Renal cortex interstitium (tissue), 11 donors: ENCODE measurements around the gene SAPCD1. TPM values are rescaled to one million over a fixed set of nuclear protein-coding genes. Genes with fewer than 3 reads are reported as not detected.
"Not testable (repeated sequence)": the region's sequence is repeated elsewhere in the genome, so short reads cannot be mapped to it uniquely, and the experiment has no call there.

Experiments
- DNase-seq, 11 donors: peaks; one replicate each; pipeline ENCODE4 v3.0.0-alpha.2; 2013; ENCODE audit warnings: low read depth in 9 of 11, low spot score in 4 of 11; ENCODE audit errors: extremely low read depth in 1 of 11
- polyA plus RNA-seq, 3 donors: library from polyadenylated mRNA; unstranded; fragments of 120-200 nt; gene quantifications; one replicate each; pipeline ENCODE4 v1.2.1, GENCODE V29; 2013; ENCODE audit not compliant: insufficient read length in 3 of 3

The SAPCD1 gene
- polyA plus RNA-seq, 3 donors: 6.8 to 17.2 (median 10.0) TPM

DNA sequence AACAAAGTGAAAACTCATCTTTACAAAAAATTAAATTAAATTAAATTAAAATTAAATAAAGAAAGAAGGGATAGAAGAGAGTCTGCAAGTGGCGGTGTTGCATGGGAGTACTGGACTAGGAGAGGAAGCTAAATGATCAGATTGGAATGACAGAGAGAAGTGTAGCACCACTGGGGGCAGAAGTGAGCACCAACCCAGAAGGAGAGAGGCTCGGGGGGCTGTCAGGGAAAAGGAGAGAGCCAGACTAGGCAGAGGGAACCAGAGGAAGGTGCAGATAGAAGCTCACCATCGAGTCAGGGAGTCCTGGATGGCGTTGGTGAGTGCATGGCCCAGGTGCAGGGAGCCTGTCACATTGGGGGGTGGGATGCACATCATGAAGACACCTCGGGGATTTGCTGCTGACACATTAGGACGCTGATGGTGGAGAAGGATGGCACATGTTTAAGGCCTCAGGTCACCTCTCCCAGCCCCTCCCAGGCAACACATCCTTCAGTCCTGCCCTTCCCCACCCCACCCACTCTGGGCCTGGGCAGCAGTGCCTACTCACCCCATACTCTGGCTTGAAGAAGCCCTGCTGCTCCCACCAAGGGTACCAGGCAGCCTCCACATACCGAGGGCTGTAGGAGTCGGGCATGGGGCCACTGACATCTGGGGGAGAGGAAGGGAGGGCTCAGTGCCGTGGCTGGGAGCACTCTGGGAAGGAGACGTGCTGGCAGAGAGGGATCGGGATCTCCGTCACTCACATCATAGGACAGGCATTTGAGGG, 29.1 kb downstream of the SAPCD1 start:
- peak in 2 of 11 donors; percentile 58 to 65 for DNase-seq

DNA sequence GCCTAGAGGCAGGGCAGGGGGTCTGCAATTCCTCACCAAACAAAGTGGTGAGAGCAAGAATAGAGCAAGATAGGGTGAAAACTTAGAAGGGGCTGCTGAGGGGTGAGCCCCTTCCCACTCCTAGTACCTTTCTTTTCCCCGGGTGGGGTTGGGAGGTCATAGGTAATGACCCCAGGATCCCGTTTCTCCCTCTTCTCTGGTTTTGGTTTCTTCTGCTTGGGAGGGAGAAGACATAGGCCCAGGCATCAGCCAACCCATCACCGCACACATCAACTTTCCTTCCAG, 29.6 kb downstream of the SAPCD1 start:
- DNase-seq: no peak

DNA sequence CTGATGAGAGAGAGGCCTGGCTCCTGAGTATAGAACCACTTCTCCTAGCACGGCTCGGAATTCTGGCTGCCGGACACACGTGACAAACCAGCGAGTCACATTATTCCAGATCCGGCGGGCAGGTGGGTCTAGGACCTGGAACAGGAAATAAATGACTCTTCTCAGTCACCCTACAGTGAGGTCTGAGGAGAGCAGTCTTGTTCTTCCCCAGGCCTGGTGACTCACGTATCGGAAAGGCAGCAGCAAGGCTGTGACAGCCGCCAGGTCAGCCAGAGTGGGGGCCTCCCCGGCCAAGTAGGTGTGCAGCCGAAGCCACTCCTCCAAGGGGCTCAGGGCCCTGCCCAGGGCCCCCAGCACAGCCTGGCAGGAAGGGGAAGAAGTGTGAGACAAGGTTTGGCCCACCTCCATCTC, 30.3 kb downstream of the SAPCD1 start:
- no peak for DNase-seq

DNA sequence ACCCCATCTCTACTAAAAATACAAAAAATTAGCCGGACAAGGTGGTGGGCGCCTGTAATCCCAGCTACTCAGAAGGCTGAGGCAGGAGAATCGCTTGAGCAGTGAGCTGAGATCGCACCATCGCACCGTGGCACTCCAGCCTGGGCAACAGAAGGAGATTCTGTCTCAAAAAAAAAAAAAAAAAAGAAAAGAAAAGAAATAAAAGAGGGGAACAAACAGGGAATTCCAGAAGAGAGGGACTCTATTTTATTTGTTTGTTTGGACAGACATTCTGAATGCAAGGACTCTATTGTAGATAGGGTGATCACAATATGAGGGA, 31.4 kb downstream of the SAPCD1 start:
- DNase-seq: not testable (repeated sequence)

DNA sequence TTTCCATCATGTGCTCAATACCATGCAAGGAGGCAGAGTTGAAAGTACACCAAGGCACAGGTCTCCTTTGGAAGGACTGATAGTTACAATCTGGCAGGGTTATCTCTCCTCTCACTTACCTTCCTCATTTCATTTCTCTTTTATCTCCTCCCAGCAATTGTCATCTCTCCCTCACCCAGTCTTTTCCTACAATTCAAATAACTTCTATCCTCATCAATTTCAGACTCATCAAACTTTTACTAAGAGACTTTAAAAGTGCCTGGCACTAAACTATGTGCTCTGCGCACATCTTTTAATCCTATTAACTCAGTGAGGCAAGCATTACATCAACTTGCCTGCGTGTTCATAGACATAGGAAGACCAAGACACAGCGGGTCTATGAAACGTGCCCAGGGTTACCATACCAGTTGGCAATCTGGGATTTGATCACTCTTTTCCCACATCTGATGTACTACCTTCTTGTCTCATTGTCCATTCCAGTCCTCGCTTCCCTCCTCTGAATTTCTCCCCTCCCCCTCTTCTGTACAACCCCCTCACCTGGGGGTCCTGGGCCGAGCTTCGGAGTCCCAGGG, 31.9 kb downstream of the SAPCD1 start:
- DNase-seq: no peak

DNA sequence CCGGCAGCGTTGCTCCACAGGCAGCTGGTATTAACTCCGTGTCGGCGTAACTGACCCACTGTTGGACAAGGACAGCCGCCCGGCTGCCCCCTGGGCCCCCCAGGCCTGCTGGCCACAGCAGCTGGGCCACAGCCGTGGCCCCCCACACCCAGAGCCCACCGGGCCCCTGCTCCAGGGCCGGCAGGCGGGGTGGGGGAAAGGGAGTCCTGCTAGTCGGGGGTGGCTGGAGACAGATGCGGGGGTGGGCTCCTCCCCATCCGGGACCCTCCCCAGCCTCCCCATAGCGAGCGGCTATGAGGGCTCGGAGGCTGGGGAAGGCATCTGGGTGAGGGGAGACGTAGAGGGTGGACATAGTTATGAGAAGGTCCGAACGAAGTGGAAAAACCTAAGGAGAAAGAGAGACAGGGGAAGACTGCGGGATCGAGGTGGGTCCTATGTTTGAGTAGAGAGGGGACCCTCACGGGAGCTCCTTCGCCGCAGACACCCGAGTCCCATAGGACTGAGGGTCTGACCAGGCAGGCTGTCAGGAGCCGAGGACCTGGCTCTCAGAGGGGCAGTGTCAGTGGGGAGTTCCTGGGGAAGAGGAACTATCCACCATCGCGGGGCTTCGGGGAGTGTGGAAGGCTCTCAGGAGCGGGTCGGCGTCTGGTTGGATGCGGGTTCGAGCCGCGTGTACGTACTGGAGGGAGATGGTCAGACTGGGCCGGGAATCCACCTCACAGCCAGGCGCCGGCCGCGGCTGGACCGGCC, 32.6 kb downstream of the SAPCD1 start:
- no peak for DNase-seq

DNA sequence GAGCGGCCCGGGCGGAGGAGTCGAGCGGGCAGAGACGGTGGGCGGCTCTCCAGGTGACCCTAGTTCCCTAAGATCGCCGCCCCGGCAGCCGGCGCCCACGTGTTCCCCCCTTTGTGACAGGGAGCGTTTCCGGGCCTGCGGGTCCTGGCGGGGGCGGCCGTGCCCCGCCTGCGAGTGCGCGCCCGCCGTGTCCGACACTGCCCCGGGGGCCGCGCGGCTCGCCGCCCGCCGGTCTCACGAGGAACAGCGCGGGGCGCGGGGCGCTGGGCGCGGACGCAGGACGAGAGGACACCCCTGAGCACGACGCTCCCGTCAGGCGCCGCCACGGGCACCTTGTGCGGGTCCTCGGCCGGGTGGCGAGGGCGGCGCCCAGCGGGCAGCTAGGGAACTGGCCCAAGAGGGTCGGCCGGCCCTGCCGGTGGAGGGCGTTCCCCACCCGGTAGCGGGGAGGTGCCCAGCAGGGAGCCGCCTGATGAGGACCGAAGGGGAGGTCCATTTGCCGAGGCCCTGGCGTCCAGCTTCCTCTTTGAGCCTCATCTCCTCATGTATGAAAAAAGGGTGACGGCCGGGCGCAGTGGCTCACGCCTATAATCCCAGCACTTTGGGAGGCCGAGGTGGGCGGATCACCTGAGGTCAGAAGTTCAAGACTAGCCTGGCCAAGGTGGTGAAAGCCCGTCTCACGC, 33.3 kb downstream of the SAPCD1 start, which contains the start of gene VARS1:
VARS1 (minus strand) TSS at position 137 of the 683 bp plus-strand sequence. CDS start 535 bp downstream, outside the sequence.
- DNase-seq: peak in 9 of 11 donors; percentile 70 to 85 (median 79)

DNA sequence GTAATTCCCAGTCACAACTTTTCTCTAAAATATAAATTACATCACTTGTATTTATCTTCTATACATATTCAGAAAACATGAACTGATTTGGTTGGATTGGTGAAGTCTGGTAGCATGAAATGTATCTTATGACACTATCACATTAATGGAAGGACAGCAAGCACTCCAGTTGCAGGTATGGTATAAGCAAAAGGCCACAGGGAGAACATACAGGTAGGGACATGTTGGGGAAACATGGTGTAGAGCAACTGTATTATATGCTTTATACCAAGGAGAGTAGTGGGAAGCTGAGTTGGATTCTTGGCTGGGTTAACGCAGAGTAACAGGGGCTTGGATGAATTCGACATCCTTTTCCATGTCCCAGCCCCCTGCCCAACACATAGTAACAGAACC, 34.5 kb downstream of the SAPCD1 start:
- no peak for DNase-seq

DNA sequence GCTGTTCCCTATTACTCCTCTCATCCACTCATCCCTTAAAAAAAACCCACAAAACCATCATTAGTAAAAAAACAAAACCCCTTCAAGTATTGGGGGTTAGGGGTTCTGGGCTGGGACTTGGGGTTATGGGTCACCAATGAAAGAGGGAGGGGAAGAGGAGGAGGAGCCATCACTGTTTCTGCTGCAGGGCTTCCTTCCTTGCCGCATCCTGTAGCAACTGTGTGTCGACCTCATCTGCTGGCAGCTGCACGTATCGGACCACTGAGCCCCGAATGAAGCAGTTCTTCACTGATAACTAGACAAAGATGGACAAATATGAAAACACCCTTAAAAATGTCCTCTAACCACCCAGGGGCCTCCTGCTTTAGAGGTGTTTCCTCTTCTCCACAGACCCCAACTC, 35.1 kb downstream of the SAPCD1 start:
- DNase-seq: no peak

DNA sequence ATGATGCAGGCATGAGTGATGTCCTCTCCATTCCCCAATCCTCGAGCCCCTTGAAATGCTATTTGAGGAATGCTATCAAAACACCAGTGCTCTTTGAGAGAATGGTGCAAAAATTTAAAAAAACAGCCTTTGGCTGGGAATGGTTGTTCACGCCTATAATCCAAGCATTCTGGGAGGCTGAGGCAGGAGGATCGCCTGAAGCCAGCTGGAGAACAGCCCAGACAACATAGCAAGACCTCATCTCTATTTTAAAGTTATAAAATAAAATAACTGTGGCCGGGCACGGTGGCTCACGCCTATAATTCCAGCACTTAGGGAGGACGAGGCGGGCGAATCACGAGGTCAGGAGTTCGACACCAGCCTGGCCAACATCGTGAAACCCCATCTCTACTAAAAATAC, 37.3 kb downstream of the SAPCD1 start:
- DNase-seq: no peak

DNA sequence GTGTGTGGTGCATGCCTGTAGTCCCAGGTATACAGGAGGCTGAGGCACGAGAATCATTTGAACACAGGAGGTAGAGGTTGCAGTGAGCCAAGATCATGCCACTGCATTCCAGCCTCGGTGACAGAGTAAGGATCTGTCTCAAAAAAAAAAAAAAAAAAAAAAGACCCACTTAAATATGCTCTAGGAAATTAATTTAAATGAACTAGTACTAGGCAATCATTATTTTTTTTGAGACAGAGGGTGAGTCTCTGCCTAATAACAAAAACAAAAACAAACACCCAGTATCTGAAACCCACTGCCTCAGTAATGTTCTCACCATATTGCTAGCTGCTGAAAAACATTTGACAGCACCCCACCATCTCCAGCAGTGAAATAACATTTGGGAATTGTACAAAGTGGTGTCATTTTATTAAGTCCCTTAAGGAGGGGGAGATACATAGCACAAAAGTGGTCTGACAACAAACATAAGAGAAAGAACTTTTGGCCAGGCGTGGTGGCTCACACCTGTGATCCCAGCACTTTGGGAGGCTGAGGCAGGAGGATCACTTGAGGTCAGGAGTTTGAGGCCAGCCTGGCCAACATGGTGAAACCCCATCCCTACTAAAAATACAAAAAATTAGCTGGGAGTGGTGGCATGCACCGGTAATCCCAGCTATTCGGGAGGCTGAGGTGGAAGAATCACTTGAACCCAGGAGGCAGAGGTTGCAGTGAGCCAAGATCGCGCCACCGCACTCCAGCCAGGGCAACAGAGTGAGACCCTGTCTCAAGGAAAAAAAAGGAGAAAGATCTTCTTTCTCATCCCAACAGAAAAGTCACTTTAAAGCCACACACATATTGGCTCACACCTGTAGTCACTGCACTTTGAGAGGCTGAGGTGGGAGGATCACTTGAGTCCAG, 38.8 kb downstream of the SAPCD1 start:
- DNase-seq: not testable (repeated sequence)

DNA sequence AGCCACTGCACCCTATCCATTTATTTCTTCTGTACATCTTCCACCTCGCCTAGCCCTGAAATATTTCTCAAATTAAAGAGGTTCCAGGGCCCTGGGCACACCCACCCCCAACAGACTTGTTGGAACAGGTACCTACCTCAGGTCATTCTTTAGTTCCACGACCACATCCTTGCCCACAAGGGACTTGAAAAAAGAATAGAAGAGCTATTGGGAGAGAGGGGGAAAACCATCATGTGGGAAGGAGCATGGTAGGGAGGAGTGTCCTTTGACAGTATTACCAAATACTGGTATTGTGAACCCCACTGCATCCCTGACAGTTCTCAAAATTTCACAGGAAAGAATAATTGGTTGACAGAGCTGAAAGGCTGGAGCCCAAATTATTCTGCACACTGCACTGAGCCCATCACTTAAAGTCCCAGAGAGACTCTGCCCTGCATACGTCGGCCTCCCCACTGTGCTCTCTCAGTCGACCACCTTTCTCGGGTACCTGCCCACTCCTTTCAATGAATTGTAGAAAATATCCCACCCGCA, 43.5 kb downstream of the SAPCD1 start:
- no peak for DNase-seq

DNA sequence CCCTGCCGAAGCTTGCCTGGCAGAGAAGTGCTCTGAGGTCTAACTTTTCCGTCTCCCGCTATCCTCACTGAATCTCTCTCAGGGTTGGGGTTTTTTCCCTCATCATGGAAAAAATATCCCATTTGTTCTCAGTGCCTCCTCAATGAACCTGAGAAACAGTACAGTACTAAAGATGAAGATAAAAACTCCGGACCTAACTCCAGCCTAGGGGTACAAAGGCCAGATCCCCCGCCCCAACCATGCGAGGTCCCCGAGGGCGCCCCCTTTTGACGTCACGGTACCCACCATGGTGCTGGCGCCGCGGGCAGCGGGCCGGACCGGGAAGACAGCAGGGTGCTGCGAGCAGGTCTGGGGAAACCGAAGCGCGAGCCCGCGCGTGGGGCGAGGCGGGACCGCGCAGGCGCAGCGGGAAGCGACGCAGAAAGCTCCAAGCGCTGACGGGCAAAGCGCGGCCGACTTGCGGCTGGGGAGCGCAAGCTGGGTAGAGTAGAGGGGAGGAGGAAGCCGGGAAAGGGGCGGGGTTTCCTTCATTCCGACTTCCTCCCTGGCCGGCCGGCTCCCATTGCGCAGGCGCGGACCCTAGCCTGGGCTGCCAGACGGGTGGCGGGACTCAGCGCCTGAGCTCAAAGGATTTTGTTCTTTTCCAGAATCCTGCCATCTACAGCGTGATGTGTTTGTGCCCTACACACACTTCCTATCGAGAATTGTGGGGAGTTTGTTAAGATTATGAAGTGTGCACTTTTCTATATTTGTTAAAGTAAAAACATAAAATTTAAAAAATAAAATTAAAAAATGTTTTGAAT, 44.2 kb downstream of the SAPCD1 start, which contains the start of gene LSM2:
LSM2 (minus strand) TSS at position 497 of the 803 bp plus-strand sequence; CDS start at position 288, 209 bp downstream.
- DNase-seq: peak; percentile 89 to 98 (median 96)

DNA sequence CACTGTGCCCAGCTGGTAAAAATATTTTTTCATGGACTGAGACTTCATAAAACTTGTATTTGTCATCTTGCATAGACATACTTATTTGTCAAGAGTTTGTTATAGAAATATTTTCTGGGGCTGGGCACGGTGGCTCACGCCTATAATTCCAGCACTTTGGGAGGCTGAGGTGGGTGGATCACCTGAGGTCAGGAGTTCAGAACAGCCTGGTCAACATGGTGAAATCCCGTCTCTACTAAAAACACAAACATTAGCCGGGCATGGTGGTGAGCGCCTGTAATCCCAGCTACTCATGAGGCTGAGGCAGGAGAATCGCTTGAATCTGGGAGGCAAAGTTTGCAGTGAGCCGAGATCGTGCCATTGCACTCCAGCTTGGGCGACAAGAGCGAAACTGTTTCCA, 46.1 kb downstream of the SAPCD1 start:
- not testable (repeated sequence) for DNase-seq

DNA sequence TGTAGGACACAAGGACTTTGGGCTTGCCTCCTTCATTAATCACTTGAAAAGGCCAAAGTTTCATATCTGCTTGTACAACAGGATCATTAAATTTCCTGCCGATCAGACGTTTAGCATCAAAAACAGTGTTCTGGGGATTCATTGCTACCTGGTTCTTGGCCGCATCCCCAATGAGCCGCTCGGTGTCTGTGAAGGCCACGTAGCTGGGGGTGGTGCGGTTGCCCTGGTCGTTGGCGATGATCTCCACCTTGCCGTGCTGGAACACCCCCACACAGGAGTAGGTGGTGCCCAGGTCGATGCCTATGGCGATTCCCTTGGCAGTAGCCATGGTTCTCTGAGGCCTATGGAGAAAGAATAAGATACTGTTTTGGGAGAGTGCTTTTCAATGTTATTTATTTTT, 49.2 kb downstream of the SAPCD1 start:
- DNase-seq: no peak

DNA sequence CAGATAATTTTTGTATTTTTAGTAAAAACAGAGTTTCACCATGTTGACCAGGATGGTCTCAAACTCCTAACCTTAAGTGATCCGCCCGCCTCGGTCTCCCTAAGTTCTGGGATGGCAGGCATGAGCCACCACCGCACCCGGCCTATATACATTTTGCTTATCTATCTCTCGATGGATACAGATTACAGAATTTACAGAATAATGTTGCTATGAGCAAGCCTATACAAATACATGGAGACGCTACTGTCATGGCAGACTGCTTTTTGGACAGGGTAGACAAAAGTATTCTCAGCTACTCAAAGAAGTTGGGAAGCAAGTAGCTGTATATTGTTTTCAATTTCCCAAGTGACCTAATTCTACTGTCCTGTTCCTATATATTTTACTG, 51.0 kb downstream of the SAPCD1 start:
- DNase-seq: no peak
